CD1c-positive myeloid dendritic cell (primary cell): ENCODE data around the gene ALS2CL.

Experiments used
- DNase-seq: peaks from one replicate; pipeline ENCODE4 v3.0.0-alpha.2; 2016; ENCODE audit errors: extremely low spot score

Gene ALS2CL

GRCh38 chr3:46664188-46664970 is 29.1 kb downstream of the ALS2CL start:
- no peak for DNase-seq

DNA sequence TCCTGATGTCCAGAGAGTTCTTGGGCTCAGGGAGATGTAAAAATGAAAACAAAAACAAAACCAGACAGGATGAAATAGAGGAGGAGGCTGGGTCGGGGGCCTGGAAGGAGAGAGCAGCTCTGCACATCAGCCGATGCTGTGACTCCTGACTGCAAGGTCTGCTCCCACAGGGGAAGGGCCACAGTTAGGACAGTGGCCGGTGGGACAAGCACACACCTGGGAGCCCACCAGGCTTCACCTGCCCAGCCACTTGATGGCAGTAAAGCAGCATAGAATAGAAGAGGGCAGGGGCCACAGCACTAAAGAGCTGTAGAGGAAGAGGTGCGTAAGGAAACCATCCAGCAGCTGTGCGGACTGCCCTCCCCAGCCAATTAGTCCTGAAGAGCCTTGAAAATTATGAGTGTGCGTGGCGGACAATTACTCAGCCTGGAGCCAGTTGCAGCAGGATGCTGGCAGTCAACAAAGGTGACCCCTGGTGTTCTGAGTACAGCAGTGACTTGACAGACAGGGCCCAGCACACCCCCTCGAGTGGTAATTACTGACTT is 29.8 kb downstream of the ALS2CL start:
- no peak for DNase-seq

DNA sequence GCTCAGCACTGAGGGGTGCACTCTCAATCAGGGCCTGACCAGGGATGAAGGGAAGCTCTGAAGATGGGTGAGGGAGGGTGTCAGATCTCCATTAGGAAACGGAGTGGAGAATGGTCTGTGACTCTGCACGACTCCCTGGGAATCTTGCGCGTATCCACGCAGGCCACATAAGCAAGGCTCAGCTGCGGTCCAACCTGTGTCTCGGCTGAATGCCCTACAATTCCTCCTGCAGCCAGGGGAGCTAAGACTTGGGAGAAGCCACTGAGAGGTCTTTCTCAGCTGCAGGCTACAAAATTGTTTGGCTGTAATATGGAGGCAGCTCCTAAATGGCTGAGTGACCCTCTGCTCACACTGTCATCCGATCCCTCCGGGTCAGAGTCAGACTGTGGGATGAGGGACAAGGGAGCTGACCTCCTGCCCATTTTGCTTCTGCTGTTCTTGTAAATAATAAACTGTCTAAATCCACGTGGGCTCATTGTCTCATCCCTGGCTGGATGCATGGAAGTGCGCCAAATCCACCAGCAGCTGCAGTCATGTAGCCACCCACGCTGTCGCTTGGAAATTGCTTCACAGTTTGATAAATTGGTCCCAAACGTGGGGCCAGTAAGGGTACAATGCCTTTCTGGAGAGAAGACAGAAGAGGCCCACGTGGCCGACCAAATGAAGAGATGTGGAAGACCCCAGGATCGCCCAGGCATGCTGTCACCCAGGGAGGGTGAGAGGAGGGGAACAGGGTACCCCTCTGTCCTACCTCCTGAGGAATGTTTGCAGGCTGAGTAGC is 30.5 kb downstream of the ALS2CL start:
- no peak for DNase-seq

GRCh38 chr3:46661776-46662766 is 31.4 kb downstream of the ALS2CL start:
- DNase-seq: no peak

GRCh38 chr3:46660543-46661523 is 32.6 kb downstream of the ALS2CL start:
- no peak for DNase-seq

DNA sequence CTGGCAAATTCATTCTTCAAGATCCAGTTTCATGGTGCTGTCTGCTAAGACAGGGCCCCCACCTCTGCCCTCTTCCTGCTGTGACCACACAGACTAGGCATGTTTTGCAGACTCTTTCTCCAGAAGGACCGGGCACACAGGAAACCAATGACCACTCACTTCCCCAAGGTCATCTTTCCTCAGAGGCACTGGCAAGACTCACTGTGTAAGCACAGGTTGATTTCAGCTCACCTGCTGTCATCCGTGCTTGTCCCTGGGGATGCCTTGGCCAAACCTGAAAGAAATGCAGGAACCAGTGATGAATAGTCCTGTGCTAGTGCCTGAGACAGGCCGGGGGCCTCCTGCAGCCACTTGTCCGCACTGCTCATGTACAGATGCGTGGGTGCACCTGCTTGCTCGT is 33.5 kb downstream of the ALS2CL start:
- no peak for DNase-seq

DNA sequence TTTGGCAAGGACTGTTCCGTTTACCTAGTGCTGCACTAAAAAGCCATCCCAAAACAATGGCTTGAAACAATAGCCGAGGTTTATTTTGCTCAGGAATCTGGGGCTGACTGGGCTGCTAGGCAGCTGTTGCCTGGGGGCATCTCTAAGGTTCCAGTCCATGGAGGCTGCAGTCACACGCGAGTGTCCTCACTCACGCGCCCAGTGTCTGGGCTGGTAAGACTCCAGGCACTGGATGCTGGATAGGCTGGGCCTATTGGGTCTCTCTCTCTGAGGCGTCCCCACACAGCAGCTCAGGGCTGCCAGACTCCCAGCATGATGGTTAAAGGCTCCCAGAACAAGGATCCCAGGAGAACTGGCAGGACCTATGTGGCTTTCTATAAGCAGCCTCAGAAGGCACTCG is 34.2 kb downstream of the ALS2CL start:
- no peak for DNase-seq

DNA sequence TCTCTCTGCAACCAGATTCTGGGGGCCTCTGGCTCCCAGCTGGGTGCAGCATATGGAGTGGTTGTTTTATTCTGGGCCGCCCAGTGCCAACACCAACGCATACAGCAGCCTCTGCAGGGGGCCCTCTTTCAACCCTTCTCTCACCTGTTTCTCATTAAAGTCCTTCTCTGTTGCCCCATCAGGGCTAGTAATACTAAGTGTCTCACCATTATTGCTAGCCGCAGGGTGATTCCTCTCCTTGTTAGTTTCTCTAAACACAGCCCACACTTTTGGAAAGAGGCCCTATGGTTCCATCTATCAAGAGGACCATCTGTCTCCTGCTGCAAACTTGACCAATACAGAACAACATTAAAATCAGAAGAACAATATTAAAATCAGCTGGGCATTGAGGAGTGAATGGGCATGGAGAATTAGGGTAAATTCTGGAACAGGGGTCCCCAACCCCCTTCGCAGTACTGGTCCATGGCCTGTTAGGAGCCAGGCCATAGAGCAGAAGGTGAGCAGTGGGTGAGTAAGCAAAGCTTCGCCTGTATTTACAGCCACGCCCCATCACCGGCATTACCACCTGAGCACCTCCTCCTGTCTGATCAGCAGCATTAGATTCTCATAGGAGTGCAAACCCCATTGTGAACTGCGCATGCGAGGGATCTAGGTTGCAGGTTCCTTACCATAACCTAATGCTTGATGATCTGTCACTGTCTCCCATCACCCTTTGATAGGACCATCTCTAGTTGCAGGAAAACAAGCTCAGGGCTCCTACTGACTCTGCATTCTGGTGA is 36.5 kb downstream of the ALS2CL start:
- DNase-seq: no peak

- DNase-seq: no peak
Observed at GRCh38 chr3:46655271-46655670, 38.2 kb downstream of the ALS2CL start.

DNA sequence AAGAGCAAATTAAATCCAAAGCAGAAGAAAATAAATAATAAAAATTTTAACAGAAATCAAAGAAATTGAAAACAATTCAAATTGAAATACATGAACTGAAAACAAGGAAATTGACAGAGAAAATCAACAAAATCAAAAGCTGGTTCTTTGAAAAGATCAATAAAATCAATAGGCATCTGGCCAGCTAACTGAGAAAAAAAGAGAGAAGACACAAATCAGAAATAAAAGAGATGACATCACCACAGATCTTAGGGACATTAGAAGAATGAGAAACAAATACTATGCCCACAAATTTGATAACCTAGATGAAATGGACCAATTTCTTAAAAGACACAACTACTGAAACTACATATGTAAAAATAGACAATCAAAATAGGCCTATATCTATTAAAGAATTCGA is 42.4 kb downstream of the ALS2CL start:
- no peak for DNase-seq

DNA sequence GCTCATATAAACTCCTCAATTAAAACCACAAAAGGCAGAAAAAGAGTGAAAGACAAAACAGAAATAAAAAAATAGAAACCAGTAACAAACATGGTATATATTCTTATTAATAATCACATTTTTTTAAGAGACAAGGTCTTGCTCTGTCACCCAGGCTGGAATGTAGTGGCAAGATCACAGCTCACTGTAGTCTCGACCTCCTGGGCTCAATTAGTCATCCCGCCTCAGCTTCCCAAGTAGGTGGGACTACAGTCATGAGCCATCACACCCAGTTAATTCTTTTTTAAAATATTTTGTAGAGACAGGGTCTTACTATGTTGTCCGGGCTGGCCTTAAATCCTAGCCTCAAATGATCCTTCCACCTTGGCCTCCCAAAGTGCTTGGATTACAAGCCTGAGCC is 44.0 kb downstream of the ALS2CL start:
- no peak for DNase-seq

GRCh38 chr3:46648096-46648495 is 45.4 kb downstream of the ALS2CL start:
- no peak for DNase-seq

GRCh38 chr3:46646700-46647099 is 46.8 kb downstream of the ALS2CL start:
- DNase-seq: no peak

- no peak for DNase-seq
Observed at GRCh38 chr3:46643701-46644100, 49.8 kb downstream of the ALS2CL start.

GRCh38 chr3:46642971-46643370 is 50.5 kb downstream of the ALS2CL start:
- DNase-seq: no peak

DNA sequence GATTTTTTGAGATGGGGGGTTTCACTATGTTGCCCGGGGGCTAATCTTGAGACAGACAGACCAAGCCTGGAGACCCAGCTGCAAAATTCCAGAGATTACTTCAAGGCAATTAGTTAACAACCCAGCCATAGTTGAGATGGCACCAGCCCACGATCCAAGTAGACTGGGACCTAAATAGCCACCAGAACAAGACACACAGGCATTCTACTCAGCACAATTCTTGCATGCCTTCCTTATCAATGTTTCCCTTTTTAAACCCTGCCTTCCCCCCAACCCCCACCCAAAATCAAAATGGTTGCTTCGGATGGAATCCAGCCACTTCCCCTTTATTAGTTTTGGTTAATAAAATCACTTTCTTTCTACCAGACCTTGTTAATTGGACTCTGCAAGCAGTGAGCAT is 52.6 kb downstream of the ALS2CL start:
- DNase-seq: no peak

DNA sequence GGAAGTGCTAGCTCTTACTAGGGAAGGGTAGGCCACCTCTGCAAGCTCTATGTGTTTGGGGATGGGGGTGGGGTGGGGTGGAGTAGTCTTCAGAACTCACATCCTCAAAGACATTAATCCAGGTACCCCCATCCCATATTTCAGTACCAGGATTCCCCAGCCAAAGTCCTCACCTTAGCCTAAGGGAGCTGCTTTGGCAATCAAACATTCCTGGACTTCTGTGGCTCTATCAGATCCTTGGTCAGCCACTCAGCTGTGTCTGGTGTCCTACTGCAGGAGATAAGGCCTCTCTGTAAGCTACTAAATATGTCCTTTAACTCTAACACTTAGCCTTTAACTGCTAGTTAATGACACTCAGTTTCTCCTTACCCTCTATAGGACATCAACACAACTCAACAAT is 54.3 kb downstream of the ALS2CL start:
- no peak for DNase-seq

- DNase-seq: no peak
Observed at GRCh38 chr3:46634856-46635255, 58.6 kb downstream of the ALS2CL start.

DNA sequence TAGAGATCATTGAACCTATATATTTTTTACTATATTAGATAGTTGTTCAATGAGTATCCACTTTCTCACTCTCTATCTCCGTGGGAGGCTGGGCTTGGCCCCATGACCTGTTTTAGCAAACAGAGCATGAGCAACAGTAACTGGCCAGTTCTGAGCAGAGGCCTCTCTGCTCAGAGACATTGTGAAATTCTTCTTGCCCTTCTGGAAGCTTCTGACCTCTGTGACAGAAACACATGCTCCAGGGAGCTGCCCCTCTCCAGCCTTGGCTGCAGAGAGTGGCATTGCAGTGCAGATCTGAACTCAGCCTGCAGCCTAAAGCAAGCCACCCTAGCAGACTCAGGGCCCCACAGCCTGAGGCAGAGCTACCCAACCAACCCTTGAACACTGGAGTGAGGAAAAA is 60.7 kb downstream of the ALS2CL start:
- DNase-seq: no peak
